ENCODE measurements around the gene NHS.
A peak's percentile ranks its signal among the peaks of the same experiment; 100 is the strongest.

The NHS gene

DNA sequence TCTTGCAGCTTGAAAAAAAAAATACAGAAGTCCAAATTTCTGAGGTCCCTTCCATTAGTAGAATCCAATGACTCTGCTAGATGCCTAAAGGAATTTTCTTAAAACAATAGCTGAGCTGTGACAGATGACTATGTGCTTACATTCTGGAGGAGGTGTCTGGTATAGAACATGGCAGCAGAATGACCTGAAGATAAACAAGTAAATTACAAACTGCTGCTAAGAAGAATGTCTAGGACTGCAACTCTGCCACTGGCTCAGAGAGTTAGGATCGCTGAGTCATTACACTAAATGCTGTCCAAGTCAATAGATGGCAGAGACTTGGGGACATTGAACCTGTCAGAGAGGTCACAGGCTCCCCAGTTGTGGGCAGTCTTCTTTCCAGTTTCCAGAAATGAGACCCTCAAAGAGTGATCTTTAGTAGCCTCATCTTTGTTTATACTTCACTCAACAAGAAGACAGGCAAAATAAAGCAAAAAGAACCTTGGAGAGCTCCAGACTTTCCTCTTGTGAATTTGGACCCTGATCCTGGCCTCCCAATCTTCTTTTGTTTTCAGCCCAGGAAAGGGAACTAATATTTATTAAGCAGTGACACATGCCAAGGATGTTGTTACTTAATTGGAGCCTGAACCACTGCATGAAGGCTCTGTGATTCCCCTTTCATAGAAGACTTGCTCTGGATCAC is 305.9 kb downstream of the NHS start:
- H3K4me1 Mint-ChIP-seq = peaks cover 16% of the 10 kb centered on the region
- no peak overlapping the region for H3K4me3 Mint-ChIP-seq
- no peaks in the 10 kb centered on the region for H3K27me3 Mint-ChIP-seq
- H3K9me3 Mint-ChIP-seq = no peaks in the 10 kb centered on the region
- no peak overlapping the region for H3K27ac Mint-ChIP-seq
- H3K36me3 Mint-ChIP-seq = no peaks in the 10 kb centered on the region

GRCh38 chrX:17682259-17682658 is 307.3 kb downstream of the NHS start:
- Mint-ChIP-seq H3K4me3 (no peak overlapping the region), H3K4me1 (peaks cover 16% of the 10 kb centered on the region), H3K27me3 (no peaks in the 10 kb centered on the region), H3K9me3 (no peaks in the 10 kb centered on the region), H3K27ac (peak overlapping the region; percentile 10), H3K36me3 (no peaks in the 10 kb centered on the region)

GRCh38 chrX:17685026-17685425 is 310.0 kb downstream of the NHS start:
- Mint-ChIP-seq H3K36me3 (no peaks in the 10 kb centered on the region), H3K27ac (no peak overlapping the region), H3K9me3 (no peaks in the 10 kb centered on the region), H3K4me1 (peaks cover 19% of the 10 kb centered on the region), H3K4me3 (no peak overlapping the region), H3K27me3 (no peaks in the 10 kb centered on the region)

DNA sequence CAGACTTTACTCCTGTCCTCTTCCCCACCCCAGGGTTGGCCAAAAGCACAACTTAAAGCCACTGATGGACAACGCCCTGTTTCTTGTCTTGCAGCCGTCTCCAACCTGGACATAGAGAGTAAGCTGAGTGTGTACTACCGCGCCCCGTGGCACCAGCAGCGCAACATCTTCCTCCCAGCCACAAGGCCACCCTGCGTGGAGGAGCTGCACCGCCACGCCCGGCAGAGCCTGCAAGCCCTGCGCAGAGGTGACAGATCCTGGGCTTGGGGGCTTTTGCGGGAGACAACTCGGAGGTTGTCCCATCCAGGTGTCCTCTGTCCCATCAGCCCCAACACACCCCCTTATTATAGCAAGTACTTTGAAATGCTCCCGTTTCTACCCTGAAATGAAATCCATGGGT is 312.6 kb downstream of the NHS start:
- H3K4me3 Mint-ChIP-seq = no peak overlapping the region
- no peak overlapping the region for H3K27ac Mint-ChIP-seq
- no peaks in the 10 kb centered on the region for H3K27me3 Mint-ChIP-seq
- no peaks in the 10 kb centered on the region for H3K36me3 Mint-ChIP-seq
- peaks cover 12% of the 10 kb centered on the region for H3K4me1 Mint-ChIP-seq
- no peaks in the 10 kb centered on the region for H3K9me3 Mint-ChIP-seq

DNA sequence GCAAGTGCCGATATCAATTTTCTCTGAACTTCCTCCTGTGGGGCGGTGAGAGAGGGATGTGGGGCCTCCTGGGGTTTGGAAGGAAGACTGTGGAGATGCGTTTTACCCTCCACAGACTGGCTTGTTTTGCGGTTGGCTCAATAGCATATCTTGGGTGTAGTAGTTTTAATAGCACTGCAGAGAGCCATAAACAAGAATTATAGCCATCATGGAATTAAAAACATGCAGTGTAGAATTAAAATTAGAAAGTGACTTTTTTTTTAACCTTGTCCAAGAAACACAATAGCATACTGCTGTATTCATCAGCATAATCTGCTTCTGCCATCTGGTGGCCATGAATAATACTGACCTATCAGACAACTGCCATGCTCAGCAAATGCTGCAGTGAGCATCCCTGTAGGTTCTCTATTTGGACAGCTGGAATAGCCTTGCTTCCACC is 315.0 kb downstream of the NHS start:
- Mint-ChIP-seq H3K27me3 (no peaks in the 10 kb centered on the region), H3K27ac (no peak overlapping the region), H3K9me3 (no peaks in the 10 kb centered on the region), H3K36me3 (no peaks in the 10 kb centered on the region), H3K4me1 (peaks cover 5% of the 10 kb centered on the region), H3K4me3 (no peak overlapping the region)

GRCh38 chrX:17692709-17693346 is 317.8 kb downstream of the NHS start:
- peaks cover 5% of the 10 kb centered on the region for H3K4me1 Mint-ChIP-seq
- no peaks in the 10 kb centered on the region for H3K27me3 Mint-ChIP-seq
- no peaks in the 10 kb centered on the region for H3K36me3 Mint-ChIP-seq
- no peak overlapping the region for H3K27ac Mint-ChIP-seq
- no peak overlapping the region for H3K4me3 Mint-ChIP-seq
- H3K9me3 Mint-ChIP-seq = no peaks in the 10 kb centered on the region

DNA sequence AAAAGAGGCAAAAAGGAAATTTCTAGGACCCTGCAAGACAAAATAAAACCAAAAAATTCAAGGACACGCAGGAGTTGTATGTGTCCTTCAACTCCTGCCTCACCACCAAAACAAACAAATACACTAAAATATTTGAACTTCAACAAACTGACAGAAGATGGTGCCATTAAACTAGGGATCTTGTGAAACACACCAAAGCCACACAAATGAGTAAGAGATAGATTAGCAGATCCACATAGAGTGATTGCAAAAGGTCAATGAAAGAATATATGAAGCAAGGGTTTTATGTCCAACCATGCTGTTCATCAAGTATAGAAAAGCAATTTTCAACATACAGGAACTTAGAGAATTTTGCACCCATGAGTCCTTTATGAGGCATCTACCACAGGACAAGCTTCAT is 322.2 kb downstream of the NHS start:
- H3K9me3 Mint-ChIP-seq = no peaks in the 10 kb centered on the region
- H3K4me3 Mint-ChIP-seq = no peak overlapping the region
- no peaks in the 10 kb centered on the region for H3K36me3 Mint-ChIP-seq
- H3K27ac Mint-ChIP-seq = no peak overlapping the region
- H3K4me1 Mint-ChIP-seq = no peaks in the 10 kb centered on the region
- no peaks in the 10 kb centered on the region for H3K27me3 Mint-ChIP-seq

DNA sequence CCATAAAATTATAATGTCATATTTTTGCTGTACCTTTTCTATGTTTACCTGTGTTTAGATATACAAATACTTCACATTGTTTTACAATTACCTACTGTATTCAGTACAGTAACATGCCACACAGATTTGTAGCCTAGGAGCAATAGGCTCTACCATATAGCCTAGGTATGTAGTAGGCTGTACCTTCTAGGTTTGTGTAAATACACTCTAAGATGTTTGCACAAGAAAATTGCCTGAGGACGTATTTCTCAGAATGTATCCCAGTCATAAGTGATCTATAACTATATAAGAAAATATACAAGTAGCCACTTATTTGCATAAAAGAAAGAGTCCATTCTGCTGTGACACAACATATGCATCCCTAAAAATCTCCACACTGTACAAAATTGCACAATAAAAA is 326.0 kb downstream of the NHS start:
- H3K9me3 Mint-ChIP-seq = no peaks in the 10 kb centered on the region
- no peaks in the 10 kb centered on the region for H3K4me1 Mint-ChIP-seq
- no peaks in the 10 kb centered on the region for H3K36me3 Mint-ChIP-seq

GRCh38 chrX:17703201-17703600 is 328.2 kb downstream of the NHS start:
- Mint-ChIP-seq H3K27ac (no peak overlapping the region), H3K27me3 (no peaks in the 10 kb centered on the region), H3K9me3 (no peaks in the 10 kb centered on the region), H3K36me3 (no peaks in the 10 kb centered on the region), H3K4me3 (no peak overlapping the region), H3K4me1 (no peaks in the 10 kb centered on the region)

More for the DNA sequence above, 326.0 kb downstream of the NHS start:
- H3K27me3 Mint-ChIP-seq = no peaks in the 10 kb centered on the region
- no peak overlapping the region for H3K4me3 Mint-ChIP-seq
- no peak overlapping the region for H3K27ac Mint-ChIP-seq

DNA sequence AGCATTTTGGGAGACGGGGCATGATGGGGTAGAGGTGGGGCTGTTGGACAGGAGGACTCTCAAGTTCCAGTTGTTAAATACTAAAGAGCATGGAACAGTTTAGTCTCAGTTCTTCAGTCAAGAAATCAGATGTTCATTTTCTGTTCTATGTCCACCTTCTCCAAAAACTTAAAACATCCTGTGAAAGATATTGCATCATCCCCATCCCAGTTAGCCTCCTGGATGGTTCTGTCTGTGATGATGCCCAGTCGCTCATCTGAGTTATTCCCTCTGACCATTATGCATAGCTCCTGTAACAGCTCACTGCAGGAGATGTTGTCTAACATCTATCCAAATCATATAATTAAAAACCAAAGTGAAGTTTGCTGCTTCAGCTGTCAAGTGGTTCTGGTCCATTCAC is 330.2 kb downstream of the NHS start:
- H3K27me3 Mint-ChIP-seq = no peaks in the 10 kb centered on the region
- H3K4me3 Mint-ChIP-seq = no peak overlapping the region
- no peaks in the 10 kb centered on the region for H3K36me3 Mint-ChIP-seq
- no peaks in the 10 kb centered on the region for H3K4me1 Mint-ChIP-seq
- H3K27ac Mint-ChIP-seq = no peak overlapping the region
- H3K9me3 Mint-ChIP-seq = no peaks in the 10 kb centered on the region

DNA sequence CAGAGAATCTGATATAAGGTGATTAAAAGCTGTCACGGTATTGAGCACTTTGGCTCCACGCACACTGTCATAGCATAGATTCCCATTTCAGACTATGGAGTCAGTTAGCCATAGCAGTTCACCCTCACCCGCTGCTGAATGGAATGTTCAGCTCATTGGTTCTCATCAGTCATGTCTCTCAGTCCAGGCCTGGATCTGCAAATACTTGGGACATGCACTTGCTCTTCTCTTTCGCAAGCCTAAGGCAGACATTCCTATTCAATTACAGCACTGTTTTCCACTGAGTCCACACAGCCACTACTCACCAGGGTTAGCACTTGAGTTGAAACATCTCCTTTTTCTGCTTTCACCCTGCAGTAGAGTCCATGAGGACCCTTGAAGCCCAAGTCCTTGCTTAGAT is 331.7 kb downstream of the NHS start:
- no peak overlapping the region for H3K4me3 Mint-ChIP-seq
- no peaks in the 10 kb centered on the region for H3K4me1 Mint-ChIP-seq
- H3K9me3 Mint-ChIP-seq = no peaks in the 10 kb centered on the region
- no peaks in the 10 kb centered on the region for H3K36me3 Mint-ChIP-seq
- H3K27ac Mint-ChIP-seq = no peak overlapping the region
- H3K27me3 Mint-ChIP-seq = no peaks in the 10 kb centered on the region

GRCh38 chrX:17707731-17708130 is 332.7 kb downstream of the NHS start:
- Mint-ChIP-seq H3K4me1 (no peaks in the 10 kb centered on the region), H3K36me3 (no peaks in the 10 kb centered on the region), H3K27me3 (no peaks in the 10 kb centered on the region), H3K9me3 (no peaks in the 10 kb centered on the region), H3K27ac (no peak overlapping the region), H3K4me3 (no peak overlapping the region)

- no peaks in the 10 kb centered on the region for H3K27me3 Mint-ChIP-seq
- no peak overlapping the region for H3K4me3 Mint-ChIP-seq
- no peaks in the 10 kb centered on the region for H3K9me3 Mint-ChIP-seq
- no peaks in the 10 kb centered on the region for H3K36me3 Mint-ChIP-seq
- no peak overlapping the region for H3K27ac Mint-ChIP-seq
- H3K4me1 Mint-ChIP-seq = no peaks in the 10 kb centered on the region
These were observed 335.9 kb downstream of the NHS start for GRCh38 chrX:17710871-17711301.

DNA sequence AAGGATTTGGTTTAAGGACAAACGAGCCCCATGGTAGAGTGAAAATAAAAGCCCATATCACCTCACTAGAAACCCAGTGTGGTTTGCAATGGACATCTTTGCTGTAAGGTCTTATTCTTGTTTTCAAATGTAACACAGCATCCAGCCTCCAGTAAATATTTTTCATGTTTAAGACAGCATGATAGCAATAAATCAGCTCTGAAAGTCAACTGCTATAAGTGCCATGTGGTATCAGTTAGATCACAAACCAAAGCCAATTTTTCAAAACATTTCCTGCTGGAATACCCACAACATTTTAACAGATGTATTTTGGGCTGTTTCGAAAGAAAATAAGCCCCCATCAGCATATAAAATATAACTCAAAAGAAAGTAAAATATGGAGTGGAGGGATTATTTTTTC is 338.3 kb downstream of the NHS start:
- Mint-ChIP-seq H3K27ac (no peak overlapping the region), H3K27me3 (no peaks in the 10 kb centered on the region), H3K4me3 (no peak overlapping the region), H3K4me1 (no peaks in the 10 kb centered on the region), H3K9me3 (no peaks in the 10 kb centered on the region), H3K36me3 (no peaks in the 10 kb centered on the region)

DNA sequence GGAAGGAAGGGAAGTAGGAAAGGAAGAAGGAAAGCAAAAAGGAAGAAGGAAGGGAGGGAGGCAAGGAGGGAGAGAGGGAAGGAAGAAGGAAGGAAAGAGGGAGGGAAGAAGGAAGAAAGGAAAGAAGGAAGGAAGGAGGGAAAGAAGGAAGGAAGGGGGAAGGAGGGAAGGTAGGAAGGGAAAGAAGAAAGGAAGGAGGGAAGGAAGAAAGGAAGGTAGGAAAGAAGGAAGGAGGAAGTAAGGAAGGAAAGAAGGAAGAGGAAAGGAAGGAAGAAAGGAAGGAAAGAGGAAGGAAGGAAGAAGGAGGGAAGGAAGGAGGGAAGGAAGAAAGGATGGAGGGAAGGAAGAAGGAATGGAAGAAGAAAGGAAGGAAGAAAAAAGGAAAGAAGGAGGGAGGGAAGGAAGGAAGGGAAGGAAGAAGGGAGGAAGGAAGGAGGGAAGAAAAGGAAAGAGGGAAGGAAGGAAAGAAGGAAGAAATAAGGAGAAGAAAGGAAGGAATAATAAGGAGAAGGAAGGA is 343.7 kb downstream of the NHS start:
- Mint-ChIP-seq H3K27ac (peak overlapping the region; percentile 12), H3K36me3 (no peaks in the 10 kb centered on the region), H3K27me3 (no peaks in the 10 kb centered on the region), H3K4me3 (no peak overlapping the region), H3K9me3 (no peaks in the 10 kb centered on the region), H3K4me1 (no peaks in the 10 kb centered on the region)

DNA sequence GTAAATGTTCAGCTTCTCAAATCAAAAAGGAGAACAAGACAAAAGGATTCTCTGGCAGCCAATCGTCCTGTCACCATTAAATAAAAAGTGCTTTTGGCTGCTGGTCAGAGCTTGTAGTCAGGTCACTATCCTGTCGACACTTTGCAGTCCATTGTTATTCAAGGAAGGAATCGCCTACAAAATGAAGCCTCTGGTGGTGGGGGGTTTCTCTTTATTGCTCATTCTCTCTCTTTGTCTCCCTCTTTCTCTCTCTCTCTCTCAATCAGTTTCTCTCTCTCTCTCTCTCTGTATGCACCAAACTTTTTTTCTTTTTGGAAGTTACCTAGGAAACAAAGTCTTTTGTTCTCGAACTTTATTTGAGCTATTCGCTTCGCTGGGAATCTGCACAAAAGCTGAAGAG is 344.7 kb downstream of the NHS start:
- H3K27ac Mint-ChIP-seq = no peak overlapping the region
- H3K9me3 Mint-ChIP-seq = no peaks in the 10 kb centered on the region
- H3K4me1 Mint-ChIP-seq = no peaks in the 10 kb centered on the region
- no peaks in the 10 kb centered on the region for H3K27me3 Mint-ChIP-seq
- no peaks in the 10 kb centered on the region for H3K36me3 Mint-ChIP-seq
- H3K4me3 Mint-ChIP-seq = no peak overlapping the region
